ENCODE measurements around the gene GSG1L.

DNA sequence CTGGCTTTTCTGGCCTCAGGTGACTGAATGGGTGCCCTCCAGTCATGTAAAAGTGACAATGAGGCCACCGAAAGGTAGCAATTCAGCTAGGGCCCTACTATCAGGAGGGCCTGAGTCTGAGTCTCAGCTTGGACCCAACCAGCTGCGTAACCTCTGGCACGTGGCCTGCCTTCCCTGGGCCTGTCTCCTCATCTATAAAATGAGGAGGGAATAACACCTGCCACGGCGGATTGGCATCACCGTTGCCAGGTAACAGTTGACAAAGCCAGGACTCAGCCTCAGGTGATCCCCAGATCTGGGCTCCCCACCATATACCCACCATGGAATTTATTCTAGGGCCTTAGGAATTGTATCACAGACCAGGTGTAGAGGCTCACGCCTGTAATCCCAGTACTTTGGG, 296.4 kb downstream of the GSG1L start:
- TF ChIP-seq, protein P1, sequence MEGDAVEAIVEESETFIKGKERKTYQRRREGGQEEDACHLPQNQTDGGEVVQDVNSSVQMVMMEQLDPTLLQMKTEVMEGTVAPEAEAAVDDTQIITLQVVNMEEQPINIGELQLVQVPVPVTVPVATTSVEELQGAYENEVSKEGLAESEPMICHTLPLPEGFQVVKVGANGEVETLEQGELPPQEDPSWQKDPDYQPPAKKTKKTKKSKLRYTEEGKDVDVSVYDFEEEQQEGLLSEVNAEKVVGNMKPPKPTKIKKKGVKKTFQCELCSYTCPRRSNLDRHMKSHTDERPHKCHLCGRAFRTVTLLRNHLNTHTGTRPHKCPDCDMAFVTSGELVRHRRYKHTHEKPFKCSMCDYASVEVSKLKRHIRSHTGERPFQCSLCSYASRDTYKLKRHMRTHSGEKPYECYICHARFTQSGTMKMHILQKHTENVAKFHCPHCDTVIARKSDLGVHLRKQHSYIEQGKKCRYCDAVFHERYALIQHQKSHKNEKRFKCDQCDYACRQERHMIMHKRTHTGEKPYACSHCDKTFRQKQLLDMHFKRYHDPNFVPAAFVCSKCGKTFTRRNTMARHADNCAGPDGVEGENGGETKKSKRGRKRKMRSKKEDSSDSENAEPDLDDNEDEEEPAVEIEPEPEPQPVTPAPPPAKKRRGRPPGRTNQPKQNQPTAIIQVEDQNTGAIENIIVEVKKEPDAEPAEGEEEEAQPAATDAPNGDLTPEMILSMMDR (IDR thresholded peaks at IDR 0.05): no peak
- no peak for TF ChIP-seq POLR2A (IDR thresholded peaks at IDR 0.05)
